PFSK-1 (cell line): ENCODE data around the gene ZMIZ2.

Source experiments
- FOXP2 ChIP-seq: optimal IDR thresholded peaks from 2 replicates; pipeline ENCODE3; 2011; ENCODE audit warnings: borderline replicate concordance, control low read depth, inconsistent platforms; ENCODE audit not compliant: insufficient read depth; ENCODE audit errors: extremely low read length, extremely low read depth
- POLR2AphosphoS5 ChIP-seq: IDR thresholded peaks from 2 replicates; pipeline ENCODE4 v1.6.1; 2012; ENCODE audit warnings: low read depth, mild to moderate bottlenecking, control low read depth, low read length, moderate library complexity
- SIN3A ChIP-seq: IDR thresholded peaks from 2 replicates; pipeline ENCODE4 v1.6.1; 2012; ENCODE audit warnings: mild to moderate bottlenecking, low read length, moderate library complexity, borderline replicate concordance; ENCODE audit not compliant: insufficient read depth
- TAF1 ChIP-seq: IDR thresholded peaks from 2 replicates; pipeline ENCODE4 v1.6.1; 2012; ENCODE audit warnings: low read length, control low read depth, borderline replicate concordance; ENCODE audit not compliant: insufficient read depth
- TF ChIP-seq, protein P1 (sequence below), 2 experiments: IDR thresholded peaks; 2 replicates each; pipeline versions ENCODE4 v1.6.1 to v1.8.0; 2011 to 2012; ENCODE audit warnings: low read depth in 2 of 2, low read length in 2 of 2, control low read depth in 1 of 2, inconsistent platforms in 1 of 2, mild to moderate bottlenecking in 1 of 2, moderate library complexity in 1 of 2; ENCODE audit not compliant: insufficient read depth in 1 of 2

The ZMIZ2 gene

DNA sequence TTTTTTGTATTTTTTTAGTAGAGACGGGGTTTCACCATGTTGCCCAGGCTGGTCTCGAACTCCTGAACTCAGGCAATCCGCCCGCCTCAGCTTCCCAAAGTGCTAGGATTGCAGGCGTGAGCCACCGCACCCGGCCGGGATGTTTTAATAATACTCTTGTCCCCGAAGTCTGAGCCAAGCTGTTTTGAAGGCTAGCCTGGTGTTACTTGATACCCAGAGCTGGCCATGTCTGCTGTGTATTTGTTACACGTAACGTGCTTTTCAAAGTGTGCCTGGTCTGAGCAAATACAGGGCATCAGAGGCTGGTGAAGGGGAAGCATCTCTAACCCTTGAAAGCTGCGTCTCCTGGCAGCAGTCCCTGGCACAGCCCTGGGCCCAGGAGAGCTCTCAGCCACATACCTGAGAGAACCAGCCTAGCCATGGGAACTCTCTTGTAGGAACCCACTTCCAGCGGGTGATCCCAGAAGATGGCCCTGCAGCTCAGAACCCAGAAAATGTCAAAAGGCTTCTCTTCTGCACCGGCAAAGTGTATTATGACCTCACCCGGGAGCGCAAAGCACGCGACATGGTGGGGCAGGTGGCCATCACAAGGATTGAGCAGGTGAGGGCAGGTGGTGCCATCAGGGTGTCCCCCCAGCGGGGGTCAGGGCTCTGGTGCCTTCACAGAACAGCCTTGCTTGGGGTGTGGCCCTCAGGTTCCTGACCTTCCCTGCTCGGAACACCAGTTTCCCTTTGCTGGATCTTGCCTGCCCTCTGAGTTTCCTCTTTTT lies 41.7 kb upstream of the ZMIZ2 start:
- TF ChIP-seq, protein P1, sequence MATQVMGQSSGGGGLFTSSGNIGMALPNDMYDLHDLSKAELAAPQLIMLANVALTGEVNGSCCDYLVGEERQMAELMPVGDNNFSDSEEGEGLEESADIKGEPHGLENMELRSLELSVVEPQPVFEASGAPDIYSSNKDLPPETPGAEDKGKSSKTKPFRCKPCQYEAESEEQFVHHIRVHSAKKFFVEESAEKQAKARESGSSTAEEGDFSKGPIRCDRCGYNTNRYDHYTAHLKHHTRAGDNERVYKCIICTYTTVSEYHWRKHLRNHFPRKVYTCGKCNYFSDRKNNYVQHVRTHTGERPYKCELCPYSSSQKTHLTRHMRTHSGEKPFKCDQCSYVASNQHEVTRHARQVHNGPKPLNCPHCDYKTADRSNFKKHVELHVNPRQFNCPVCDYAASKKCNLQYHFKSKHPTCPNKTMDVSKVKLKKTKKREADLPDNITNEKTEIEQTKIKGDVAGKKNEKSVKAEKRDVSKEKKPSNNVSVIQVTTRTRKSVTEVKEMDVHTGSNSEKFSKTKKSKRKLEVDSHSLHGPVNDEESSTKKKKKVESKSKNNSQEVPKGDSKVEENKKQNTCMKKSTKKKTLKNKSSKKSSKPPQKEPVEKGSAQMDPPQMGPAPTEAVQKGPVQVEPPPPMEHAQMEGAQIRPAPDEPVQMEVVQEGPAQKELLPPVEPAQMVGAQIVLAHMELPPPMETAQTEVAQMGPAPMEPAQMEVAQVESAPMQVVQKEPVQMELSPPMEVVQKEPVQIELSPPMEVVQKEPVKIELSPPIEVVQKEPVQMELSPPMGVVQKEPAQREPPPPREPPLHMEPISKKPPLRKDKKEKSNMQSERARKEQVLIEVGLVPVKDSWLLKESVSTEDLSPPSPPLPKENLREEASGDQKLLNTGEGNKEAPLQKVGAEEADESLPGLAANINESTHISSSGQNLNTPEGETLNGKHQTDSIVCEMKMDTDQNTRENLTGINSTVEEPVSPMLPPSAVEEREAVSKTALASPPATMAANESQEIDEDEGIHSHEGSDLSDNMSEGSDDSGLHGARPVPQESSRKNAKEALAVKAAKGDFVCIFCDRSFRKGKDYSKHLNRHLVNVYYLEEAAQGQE (IDR thresholded peaks at IDR 0.05; ENCODE audit: insufficient read depth in 1 of 2, low read depth in 2 of 2, low read length in 2 of 2) = no peak

- TF ChIP-seq FOXP2 (no peak), POLR2AphosphoS5 (no peak), TAF1 (no peak)
Measured at GRCh38 chr7:44707558-44708230, 41.0 kb upstream of the ZMIZ2 start.

DNA sequence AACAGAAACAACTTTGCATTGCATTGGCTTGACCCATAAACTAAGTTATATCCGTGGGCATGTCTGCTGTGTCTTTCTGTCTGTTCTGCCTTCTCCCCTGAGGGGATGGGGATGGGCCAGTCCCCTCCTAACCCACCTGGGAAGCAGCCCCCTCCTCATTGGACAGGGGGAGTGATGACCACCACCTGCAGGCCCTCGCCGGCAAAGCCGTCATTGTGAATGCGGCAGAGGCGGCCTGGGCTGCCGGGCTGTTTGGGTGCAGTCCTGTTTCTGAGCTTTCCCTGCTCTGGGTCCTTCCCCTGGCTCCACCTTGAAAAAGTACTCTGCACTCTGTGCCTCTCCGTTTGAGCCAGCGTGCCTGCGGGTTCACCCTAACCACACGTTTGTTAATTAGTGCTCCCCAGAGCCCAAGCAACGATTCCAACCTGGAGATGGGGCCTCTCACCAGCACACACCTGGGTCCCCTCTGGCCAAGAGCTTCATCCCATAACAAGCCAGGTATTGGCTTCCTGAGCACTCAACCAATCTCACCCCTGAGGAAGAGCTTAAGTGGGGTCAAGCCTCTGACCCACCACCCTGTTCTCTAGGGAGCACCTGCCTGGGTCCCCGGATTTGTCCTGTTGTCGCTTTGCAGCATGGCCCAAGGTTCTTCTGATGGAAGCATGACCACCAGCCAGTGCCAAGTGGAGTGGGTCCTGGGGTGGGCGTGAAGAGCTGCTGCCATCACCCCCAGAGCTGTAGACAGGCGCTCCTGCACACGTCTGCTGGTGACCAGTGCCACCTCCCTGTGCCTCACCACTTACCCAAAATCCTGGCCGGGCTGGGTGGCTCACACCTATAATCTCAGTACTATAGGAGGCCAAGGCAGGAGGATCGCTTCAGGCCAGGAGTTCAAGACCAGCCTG lies 39.4 kb upstream of the ZMIZ2 start:
- TF ChIP-seq, protein P1 (IDR thresholded peaks at IDR 0.05; ENCODE audit: insufficient read depth in 1 of 2, low read depth in 2 of 2, low read length in 2 of 2) = no peak
- TF ChIP-seq POLR2AphosphoS5 = no peak
- no peak for TF ChIP-seq TAF1
- no peak for TF ChIP-seq FOXP2
- TF ChIP-seq SIN3A = no peak

DNA sequence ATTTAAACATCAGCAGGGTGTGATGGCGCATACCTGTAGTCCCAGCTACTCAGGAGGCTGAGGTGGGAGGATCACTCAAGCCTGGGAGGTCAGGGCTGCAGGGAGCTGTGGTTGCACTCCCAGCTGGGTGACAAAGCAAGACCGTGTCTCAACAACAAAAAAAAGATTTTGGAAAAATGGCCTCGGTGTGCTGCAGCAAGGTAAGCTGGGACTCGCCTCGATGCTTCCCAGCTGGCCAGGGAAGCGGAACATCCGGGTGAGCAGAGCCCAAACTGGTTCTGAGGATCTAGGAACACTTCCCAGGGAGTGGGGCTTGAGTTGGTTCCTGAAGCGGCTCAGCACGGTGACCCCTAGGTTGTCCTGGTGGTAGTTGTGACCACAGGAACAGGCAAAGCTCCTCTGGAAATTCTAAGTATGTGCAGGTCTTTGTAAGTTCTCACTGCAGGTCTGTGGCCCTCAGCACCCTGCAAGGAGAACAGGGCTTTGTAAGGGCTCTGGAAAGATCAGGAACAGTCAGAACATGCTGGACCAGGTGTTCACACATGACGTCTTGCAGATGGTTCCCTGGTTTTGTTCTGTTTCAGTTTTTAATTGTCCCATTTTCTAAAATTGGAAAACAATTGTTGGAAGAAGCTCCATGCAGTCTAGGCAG lies 38.6 kb upstream of the ZMIZ2 start:
- TF ChIP-seq, protein P1 (IDR thresholded peaks at IDR 0.05; ENCODE audit: insufficient read depth in 1 of 2, low read depth in 2 of 2, low read length in 2 of 2) = no peak
- TF ChIP-seq POLR2AphosphoS5 (no peak), TAF1 (no peak), SIN3A (no peak), FOXP2 (no peak)

DNA sequence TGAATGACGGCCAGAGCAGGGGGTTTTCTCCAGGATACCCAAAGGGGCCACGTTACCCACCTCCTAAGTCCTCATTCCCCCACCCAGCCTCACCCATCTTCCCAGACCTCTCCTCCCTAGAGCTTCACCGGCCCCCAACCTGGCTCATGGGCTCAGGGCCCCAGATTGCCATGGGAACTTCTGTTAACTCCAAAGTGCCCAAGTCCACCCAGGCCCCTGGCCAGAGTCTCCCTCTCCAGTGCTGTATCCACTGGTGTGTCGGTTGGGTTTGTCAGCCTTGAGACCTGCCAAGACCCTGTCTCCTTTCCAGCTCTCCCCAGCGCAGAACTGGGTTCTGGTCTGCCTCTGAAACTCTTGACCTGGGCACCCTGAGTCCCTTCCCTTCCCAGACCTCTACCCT lies 37.1 kb upstream of the ZMIZ2 start:
- TF ChIP-seq TAF1 = no peak
- no peak for TF ChIP-seq POLR2AphosphoS5

GRCh38 chr7:44712012-44712411 lies 36.6 kb upstream of the ZMIZ2 start:
- TF ChIP-seq TAF1 = no peak
- TF ChIP-seq SIN3A = no peak
- no peak for TF ChIP-seq POLR2AphosphoS5
- TF ChIP-seq, protein P1 (IDR thresholded peaks at IDR 0.05; ENCODE audit: insufficient read depth in 1 of 2, low read depth in 2 of 2, low read length in 2 of 2) = no peak
- TF ChIP-seq FOXP2 = no peak
